Thyroid gland (tissue), 4 donors: ENCODE data around the gene B4GALT5.

Experiments used
- POLR2A ChIP-seq, 2 donors: fragments of 450-650 bp; IDR thresholded peaks; one replicate each; pipeline ENCODE4 v1.6.1; 2017; ENCODE audit warnings: antibody characterized with exemption in 2 of 2, mild to moderate bottlenecking in 2 of 2, moderate library complexity in 1 of 2
- TF ChIP-seq, protein P1 (sequence below), 6 experiments: fragments of 200-600 bp in 3 of 6; fragments of 450-650 bp in 3 of 6; sonication (generic) in 3 of 6; IDR thresholded peaks; one replicate each; pipeline ENCODE4 v1.5.1; 2016 to 2019; ENCODE audit warnings: antibody characterized with exemption in 6 of 6, mild to moderate bottlenecking in 2 of 6, inconsistent platforms in 1 of 6, moderate library complexity in 1 of 6

DNA sequence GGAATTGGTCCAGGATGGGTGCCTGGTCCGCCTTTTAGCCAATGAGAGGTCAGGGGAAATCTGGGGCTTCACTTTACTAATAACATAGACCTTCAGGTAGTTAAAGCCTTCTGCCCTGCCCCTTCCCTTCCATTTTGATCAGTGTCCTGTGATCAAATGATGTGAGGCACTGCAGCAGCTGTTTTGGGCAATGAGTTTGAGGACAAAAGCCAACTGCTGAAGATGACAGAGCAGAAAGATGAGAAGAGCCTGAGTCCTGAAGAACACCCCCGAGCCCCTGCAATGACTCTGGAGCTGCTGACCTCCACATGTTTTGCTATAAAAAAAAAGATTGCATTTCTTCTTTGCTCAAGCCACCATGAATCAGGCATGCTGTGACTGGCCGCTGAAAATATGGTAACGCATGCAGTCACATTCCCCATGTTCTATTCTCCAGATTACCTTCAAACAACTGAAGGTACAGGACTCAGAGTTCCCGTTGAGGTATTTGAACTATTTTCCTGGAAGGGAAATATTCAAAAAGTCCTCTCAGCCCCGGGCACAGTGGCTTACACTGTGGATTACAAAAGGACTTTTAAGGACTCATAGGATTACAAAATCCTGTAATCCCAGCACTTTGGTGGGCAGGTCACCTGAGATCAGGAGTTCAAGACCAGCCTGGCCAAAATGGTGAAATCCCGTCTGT lies 45.7 kb upstream of the B4GALT5 start:
- TF ChIP-seq, protein P1, sequence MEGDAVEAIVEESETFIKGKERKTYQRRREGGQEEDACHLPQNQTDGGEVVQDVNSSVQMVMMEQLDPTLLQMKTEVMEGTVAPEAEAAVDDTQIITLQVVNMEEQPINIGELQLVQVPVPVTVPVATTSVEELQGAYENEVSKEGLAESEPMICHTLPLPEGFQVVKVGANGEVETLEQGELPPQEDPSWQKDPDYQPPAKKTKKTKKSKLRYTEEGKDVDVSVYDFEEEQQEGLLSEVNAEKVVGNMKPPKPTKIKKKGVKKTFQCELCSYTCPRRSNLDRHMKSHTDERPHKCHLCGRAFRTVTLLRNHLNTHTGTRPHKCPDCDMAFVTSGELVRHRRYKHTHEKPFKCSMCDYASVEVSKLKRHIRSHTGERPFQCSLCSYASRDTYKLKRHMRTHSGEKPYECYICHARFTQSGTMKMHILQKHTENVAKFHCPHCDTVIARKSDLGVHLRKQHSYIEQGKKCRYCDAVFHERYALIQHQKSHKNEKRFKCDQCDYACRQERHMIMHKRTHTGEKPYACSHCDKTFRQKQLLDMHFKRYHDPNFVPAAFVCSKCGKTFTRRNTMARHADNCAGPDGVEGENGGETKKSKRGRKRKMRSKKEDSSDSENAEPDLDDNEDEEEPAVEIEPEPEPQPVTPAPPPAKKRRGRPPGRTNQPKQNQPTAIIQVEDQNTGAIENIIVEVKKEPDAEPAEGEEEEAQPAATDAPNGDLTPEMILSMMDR (IDR thresholded peaks at IDR 0.05): no peak
- TF ChIP-seq POLR2A (IDR thresholded peaks at IDR 0.05): no peak
